SK-N-MC (cell line): ENCODE results near the gene GSTM2.

ENCODE experiments used
- EZH2 ChIP-seq: fragments of 200-600 bp; sonication (generic); IDR thresholded peaks from one replicate; pipeline ENCODE4 v1.6.1; 2017; ENCODE audit warnings: antibody characterized with exemption
- POLR2AphosphoS5 ChIP-seq: IDR thresholded peaks from 2 replicates; pipeline ENCODE4 v1.6.1; 2012; ENCODE audit warnings: mild to moderate bottlenecking, low read depth, low read length, borderline replicate concordance

- TF ChIP-seq POLR2AphosphoS5, result no peak
- no peak for TF ChIP-seq EZH2
Measured at GRCh38 chr1:109658533-109659042, 9.3 kb upstream of the GSTM2 start.
